Islet of Langerhans (tissue), 1 donor: ENCODE results near the gene CEP112.

Source experiments
- FAIRE-seq: peaks from one replicate; lab custom pipeline; 2011; peaks lifted over from hg19 to GRCh38; lab: Jason Lieb, UNC

CEP112 gene

GRCh38 chr17:66063686-66064085 lies 128.2 kb downstream of the CEP112 start:
- FAIRE-seq = no peak

- FAIRE-seq = no peak
Measured at GRCh38 chr17:66056148-66056547, 135.8 kb downstream of the CEP112 start.

- no peak for FAIRE-seq
Measured at GRCh38 chr17:66054242-66054641, 137.7 kb downstream of the CEP112 start.

- FAIRE-seq = no peak
Measured at GRCh38 chr17:66044083-66044482, 147.8 kb downstream of the CEP112 start.

- no peak for FAIRE-seq
Measured at GRCh38 chr17:66043419-66043818, 148.5 kb downstream of the CEP112 start.

- FAIRE-seq = no peak
Measured at GRCh38 chr17:66040402-66040801, 151.5 kb downstream of the CEP112 start.

- no peak for FAIRE-seq
Measured at GRCh38 chr17:66038125-66038524, 153.8 kb downstream of the CEP112 start.

GRCh38 chr17:66037221-66037620 lies 154.7 kb downstream of the CEP112 start:
- no peak for FAIRE-seq

- no peak for FAIRE-seq
Measured at GRCh38 chr17:66032082-66032712, 159.7 kb downstream of the CEP112 start.

GRCh38 chr17:66025551-66025950 lies 166.4 kb downstream of the CEP112 start:
- FAIRE-seq = no peak

- no peak for FAIRE-seq
Measured at GRCh38 chr17:66021757-66022156, 170.2 kb downstream of the CEP112 start.

- FAIRE-seq = no peak
Measured at GRCh38 chr17:66018786-66019185, 173.1 kb downstream of the CEP112 start.

- no peak for FAIRE-seq
Measured at GRCh38 chr17:66016231-66016630, 175.7 kb downstream of the CEP112 start.

- FAIRE-seq = no peak
Measured at GRCh38 chr17:66008680-66009079, 183.3 kb downstream of the CEP112 start.

- FAIRE-seq = no peak
Measured at GRCh38 chr17:66006654-66007053, 185.3 kb downstream of the CEP112 start.

GRCh38 chr17:66002812-66003211 lies 189.1 kb downstream of the CEP112 start:
- FAIRE-seq = peak; percentile 61

- no peak for FAIRE-seq
Measured at GRCh38 chr17:66002063-66002585, 189.8 kb downstream of the CEP112 start.

- FAIRE-seq = no peak
Measured at GRCh38 chr17:66000216-66000615, 191.7 kb downstream of the CEP112 start.

GRCh38 chr17:65998675-65999074 lies 193.3 kb downstream of the CEP112 start:
- peak; percentile 13 for FAIRE-seq

GRCh38 chr17:65994679-65995078 lies 197.3 kb downstream of the CEP112 start:
- no peak for FAIRE-seq

GRCh38 chr17:65994114-65994513 lies 197.8 kb downstream of the CEP112 start:
- FAIRE-seq = no peak

- no peak for FAIRE-seq
Measured at GRCh38 chr17:65990593-65990992, 201.3 kb downstream of the CEP112 start.

- FAIRE-seq = no peak
Measured at GRCh38 chr17:65988451-65988850, 203.5 kb downstream of the CEP112 start.

GRCh38 chr17:65987988-65988387 lies 203.9 kb downstream of the CEP112 start:
- no peak for FAIRE-seq

- FAIRE-seq = no peak
Measured at GRCh38 chr17:65985571-65985970, 206.4 kb downstream of the CEP112 start.
